Measurements from ENCODE around the gene CBARP.

The CBARP gene

GRCh38 chr19:1269478-1270212, 31.8 kb upstream of the CBARP start:
- TF ChIP-seq EZH2phosphoT487 (conservative IDR thresholded peaks at IDR 0.05; ENCODE audit: low read length): no peak
- no peak for TF ChIP-seq CTCF (IDR thresholded peaks at IDR 0.05; ENCODE audit: insufficient read depth, low read length, poor library complexity, severe bottlenecking)
- Histone ChIP-seq H3K36me3 (ENCODE audit: low read length) (peaks cover 6% of the 10 kb centered on the region), H3F3A (ENCODE audit: insufficient read depth) (peaks cover 59% of the 10 kb centered on the region), H3K79me2 (ENCODE audit: insufficient read depth, low read length) (peaks cover 30% of the 10 kb centered on the region), H2AFZ (ENCODE audit: low read depth, low read length, severe bottlenecking) (no peak overlapping the region), H3K9me3 (ENCODE audit: insufficient read depth, low read length) (no peaks in the 10 kb centered on the region), H3K27me3 (ENCODE audit: low read length) (no peaks in the 10 kb centered on the region), H3K4me3 (ENCODE audit: insufficient read depth, low read length, poor library complexity, severe bottlenecking) (peak overlapping the region; percentile 95), H3K9ac (ENCODE audit: low read length) (peak overlapping the region; percentile 89), H3K27ac (ENCODE audit: low read depth, low read length) (peak overlapping the region; percentile 85), H4K20me1 (ENCODE audit: low read depth, low read length) (no peaks in the 10 kb centered on the region; the same call in 1 of the 2 replicates), H3K4me2 (ENCODE audit: low read depth, low read length, poor library complexity, severe bottlenecking) (peak overlapping the region; percentile 77), H3K9me2 (replicated peaks; ENCODE audit: insufficient read depth, low read length) (no peaks in the 10 kb centered on the region)

GRCh38 chr19:1269065-1269477, 31.3 kb upstream of the CBARP start, which contains the start of gene CIRBP:
Gene CIRBP, plus strand, starts transcription at chr19:1269332. Its CDS starts 1,602 bp downstream, at chr19:1270934.
- Histone ChIP-seq H3K4me3 (ENCODE audit: insufficient read depth, low read length, poor library complexity, severe bottlenecking) (peak within 1 kb of the TSS; percentile 95), H4K20me1 (ENCODE audit: low read depth, low read length) (no peaks in the 10 kb centered on the region; the same call in 1 of the 2 replicates), H2AFZ (ENCODE audit: low read depth, low read length, severe bottlenecking) (no peak within 1 kb of the TSS), H3K9me2 (replicated peaks; ENCODE audit: insufficient read depth, low read length) (no peaks in the 10 kb centered on the region), H3F3A (ENCODE audit: insufficient read depth) (peaks cover 64% of the 10 kb centered on the region), H3K27ac (ENCODE audit: low read depth, low read length) (peak within 1 kb of the TSS; percentile 85), H3K36me3 (ENCODE audit: low read length) (peaks cover 6% of the 10 kb centered on the region), H3K27me3 (ENCODE audit: low read length) (no peaks in the 10 kb centered on the region), H3K9me3 (ENCODE audit: insufficient read depth, low read length) (no peaks in the 10 kb centered on the region), H3K9ac (ENCODE audit: low read length) (peak within 1 kb of the TSS; percentile 89), H3K79me2 (ENCODE audit: insufficient read depth, low read length) (peaks cover 24% of the 10 kb centered on the region), H3K4me2 (ENCODE audit: low read depth, low read length, poor library complexity, severe bottlenecking) (peak within 1 kb of the TSS; percentile 77)
- no peak for TF ChIP-seq EZH2phosphoT487 (conservative IDR thresholded peaks at IDR 0.05; ENCODE audit: low read length)
- TF ChIP-seq CTCF (IDR thresholded peaks at IDR 0.05; ENCODE audit: insufficient read depth, low read length, poor library complexity, severe bottlenecking): no peak

- Histone ChIP-seq H3K9me2 (replicated peaks; ENCODE audit: insufficient read depth, low read length) (no peaks in the 10 kb centered on the region), H4K20me1 (ENCODE audit: low read depth, low read length) (no peaks in the 10 kb centered on the region; the same call in 1 of the 2 replicates), H3K27ac (ENCODE audit: low read depth, low read length) (no peak overlapping the region), H3K4me2 (ENCODE audit: low read depth, low read length, poor library complexity, severe bottlenecking) (peak overlapping the region; percentile 41), H3K9me3 (ENCODE audit: insufficient read depth, low read length) (no peaks in the 10 kb centered on the region), H3K36me3 (ENCODE audit: low read length) (peaks cover 6% of the 10 kb centered on the region), H3K27me3 (ENCODE audit: low read length) (no peaks in the 10 kb centered on the region), H2AFZ (ENCODE audit: low read depth, low read length, severe bottlenecking) (no peak overlapping the region), H3K4me3 (ENCODE audit: insufficient read depth, low read length, poor library complexity, severe bottlenecking) (no peak overlapping the region), H3K79me2 (ENCODE audit: insufficient read depth, low read length) (peaks cover 21% of the 10 kb centered on the region), H3K9ac (ENCODE audit: low read length) (no peak overlapping the region), H3F3A (ENCODE audit: insufficient read depth) (peaks cover 62% of the 10 kb centered on the region)
- TF ChIP-seq EZH2phosphoT487 (conservative IDR thresholded peaks at IDR 0.05; ENCODE audit: low read length) (no peak), CTCF (IDR thresholded peaks at IDR 0.05; ENCODE audit: insufficient read depth, low read length, poor library complexity, severe bottlenecking) (no peak)
These were observed 30.6 kb upstream of the CBARP start for GRCh38 chr19:1268226-1269064.

All from SU-DHL-6 (cell line).